Measurements from ENCODE around the gene ARVCF.

The ARVCF gene

DNA sequence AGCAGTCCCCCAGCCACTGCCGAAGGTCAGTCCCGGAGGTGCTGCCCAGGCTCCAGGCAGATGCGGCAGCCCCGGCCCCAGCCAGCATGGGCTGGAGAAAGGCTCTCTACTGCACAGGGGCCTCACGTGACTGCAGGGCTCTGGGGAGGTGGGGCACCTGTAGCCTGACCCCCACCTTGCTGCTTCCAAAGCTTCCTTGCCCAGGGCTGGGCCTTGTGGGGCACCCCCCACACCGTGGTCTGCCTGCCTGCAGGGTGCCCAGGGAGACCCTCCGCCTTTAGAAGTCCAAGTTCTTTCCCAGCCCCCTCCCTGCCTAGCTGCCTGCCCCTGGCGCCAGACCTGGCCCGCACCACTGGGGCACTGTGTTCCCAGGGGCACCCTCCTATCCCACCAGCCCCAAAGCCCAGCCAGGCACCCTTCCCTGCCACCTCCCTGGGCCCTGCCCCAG is 46.6 kb downstream of the ARVCF start:
- TF ChIP-seq, protein P1, sequence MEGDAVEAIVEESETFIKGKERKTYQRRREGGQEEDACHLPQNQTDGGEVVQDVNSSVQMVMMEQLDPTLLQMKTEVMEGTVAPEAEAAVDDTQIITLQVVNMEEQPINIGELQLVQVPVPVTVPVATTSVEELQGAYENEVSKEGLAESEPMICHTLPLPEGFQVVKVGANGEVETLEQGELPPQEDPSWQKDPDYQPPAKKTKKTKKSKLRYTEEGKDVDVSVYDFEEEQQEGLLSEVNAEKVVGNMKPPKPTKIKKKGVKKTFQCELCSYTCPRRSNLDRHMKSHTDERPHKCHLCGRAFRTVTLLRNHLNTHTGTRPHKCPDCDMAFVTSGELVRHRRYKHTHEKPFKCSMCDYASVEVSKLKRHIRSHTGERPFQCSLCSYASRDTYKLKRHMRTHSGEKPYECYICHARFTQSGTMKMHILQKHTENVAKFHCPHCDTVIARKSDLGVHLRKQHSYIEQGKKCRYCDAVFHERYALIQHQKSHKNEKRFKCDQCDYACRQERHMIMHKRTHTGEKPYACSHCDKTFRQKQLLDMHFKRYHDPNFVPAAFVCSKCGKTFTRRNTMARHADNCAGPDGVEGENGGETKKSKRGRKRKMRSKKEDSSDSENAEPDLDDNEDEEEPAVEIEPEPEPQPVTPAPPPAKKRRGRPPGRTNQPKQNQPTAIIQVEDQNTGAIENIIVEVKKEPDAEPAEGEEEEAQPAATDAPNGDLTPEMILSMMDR (IDR thresholded peaks at IDR 0.05; ENCODE audit: extremely low read depth, insufficient read depth, missing control alignments), result no peak
- no peak for DNase-seq (ENCODE audit: low spot score)
- in situ Hi-C loops (cut with MboI; ENCODE audit: low pct_unique_long_range_greater_than_20kb, low sequenced_read_pairs, unreplicated experiment), result loop anchor here (25.0 kb wide), 2 partner anchors 108 to 317 kb away; partner anchors contain the start of genes GNB1L and RTL10

DNA sequence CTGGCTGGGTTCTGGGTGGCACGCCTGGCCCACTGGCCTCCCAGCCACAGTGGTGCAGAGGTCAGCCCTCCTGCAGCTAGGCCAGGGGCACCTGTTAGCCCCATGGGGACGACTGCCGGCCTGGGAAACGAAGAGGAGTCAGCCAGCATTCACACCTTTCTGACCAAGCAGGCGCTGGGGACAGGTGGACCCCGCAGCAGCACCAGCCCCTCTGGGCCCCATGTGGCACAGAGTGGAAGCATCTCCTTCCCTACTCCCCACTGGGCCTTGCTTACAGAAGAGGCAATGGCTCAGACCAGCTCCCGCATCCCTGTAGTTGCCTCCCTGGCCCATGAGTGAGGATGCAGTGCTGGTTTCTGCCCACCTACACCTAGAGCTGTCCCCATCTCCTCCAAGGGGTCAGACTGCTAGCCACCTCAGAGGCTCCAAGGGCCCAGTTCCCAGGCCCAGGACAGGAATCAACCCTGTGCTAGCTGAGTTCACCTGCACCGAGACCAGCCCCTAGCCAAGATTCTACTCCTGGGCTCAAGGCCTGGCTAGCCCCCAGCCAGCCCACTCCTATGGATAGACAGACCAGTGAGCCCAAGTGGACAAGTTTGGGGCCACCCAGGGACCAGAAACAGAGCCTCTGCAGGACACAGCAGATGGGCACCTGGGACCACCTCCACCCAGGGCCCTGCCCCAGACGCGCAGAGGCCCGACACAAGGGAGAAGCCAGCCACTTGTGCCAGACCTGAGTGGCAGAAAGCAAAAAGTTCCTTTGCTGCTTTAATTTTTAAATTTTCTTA is 47.3 kb downstream of the ARVCF start:
- in situ Hi-C loops (cut with MboI; ENCODE audit: low pct_unique_long_range_greater_than_20kb, low sequenced_read_pairs, unreplicated experiment), result loop anchor here (25.0 kb wide), 2 partner anchors 107 to 318 kb away; partner anchors contain the start of genes GNB1L and RTL10
- TF ChIP-seq, protein P1 (IDR thresholded peaks at IDR 0.05; ENCODE audit: extremely low read depth, insufficient read depth, missing control alignments), result no peak
- no peak for DNase-seq (ENCODE audit: low spot score)

DNA sequence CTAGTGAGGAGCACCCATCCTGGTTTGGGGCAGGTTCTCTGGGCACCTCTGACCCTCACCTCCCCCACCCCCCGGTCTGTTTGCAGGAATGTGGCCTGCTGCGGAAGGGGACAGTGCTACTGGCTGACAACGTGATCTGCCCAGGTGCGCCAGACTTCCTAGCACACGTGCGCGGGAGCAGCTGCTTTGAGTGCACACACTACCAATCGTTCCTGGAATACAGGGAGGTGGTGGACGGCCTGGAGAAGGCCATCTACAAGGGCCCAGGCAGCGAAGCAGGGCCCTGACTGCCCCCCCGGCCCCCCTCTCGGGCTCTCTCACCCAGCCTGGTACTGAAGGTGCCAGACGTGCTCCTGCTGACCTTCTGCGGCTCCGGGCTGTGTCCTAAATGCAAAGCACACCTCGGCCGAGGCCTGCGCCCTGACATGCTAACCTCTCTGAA is 48.2 kb downstream of the ARVCF start:
- in situ Hi-C loops (cut with MboI; ENCODE audit: low pct_unique_long_range_greater_than_20kb, low sequenced_read_pairs, unreplicated experiment), result loop anchor here (25.0 kb wide), 2 partner anchors 106 to 319 kb away; partner anchors contain the start of genes GNB1L and RTL10
- TF ChIP-seq, protein P1 (IDR thresholded peaks at IDR 0.05; ENCODE audit: extremely low read depth, insufficient read depth, missing control alignments), result no peak
- DNase-seq (ENCODE audit: low spot score), result no peak

DNA sequence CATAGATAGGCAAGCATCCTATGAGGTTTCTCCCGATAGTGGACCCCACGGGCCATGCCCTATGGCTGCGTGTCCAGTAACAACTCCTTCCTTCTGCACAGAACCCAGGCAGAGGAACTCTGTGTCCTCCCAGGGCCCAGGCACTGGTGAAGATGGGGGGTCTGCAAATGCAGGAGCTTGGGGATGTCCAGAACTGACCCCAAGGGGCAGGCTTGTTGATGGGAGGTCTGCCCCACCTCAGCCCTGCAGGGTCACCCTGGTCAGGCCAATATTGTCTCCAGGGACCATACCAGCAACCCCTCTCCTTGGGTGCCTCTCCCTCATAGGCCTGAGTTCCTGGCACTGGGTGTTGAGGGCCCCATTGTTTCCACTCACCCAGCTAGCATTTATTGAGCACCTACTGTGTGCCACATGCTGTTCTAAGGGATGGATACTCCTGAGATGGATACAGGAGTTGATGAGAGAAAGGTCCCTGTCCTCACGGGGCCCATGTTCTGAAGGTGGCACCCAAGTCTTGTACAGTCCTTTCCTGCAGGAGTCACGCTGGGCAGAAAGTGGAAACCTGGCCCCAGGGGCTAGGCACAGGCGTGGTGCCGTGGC is 48.7 kb downstream of the ARVCF start:
- in situ Hi-C loops (cut with MboI; ENCODE audit: low pct_unique_long_range_greater_than_20kb, low sequenced_read_pairs, unreplicated experiment), result loop anchor here (25.0 kb wide), 2 partner anchors 106 to 319 kb away; partner anchors contain the start of genes GNB1L and RTL10
- TF ChIP-seq, protein P1 (IDR thresholded peaks at IDR 0.05; ENCODE audit: extremely low read depth, insufficient read depth, missing control alignments), result no peak
- DNase-seq (ENCODE audit: low spot score), result no peak

DNA sequence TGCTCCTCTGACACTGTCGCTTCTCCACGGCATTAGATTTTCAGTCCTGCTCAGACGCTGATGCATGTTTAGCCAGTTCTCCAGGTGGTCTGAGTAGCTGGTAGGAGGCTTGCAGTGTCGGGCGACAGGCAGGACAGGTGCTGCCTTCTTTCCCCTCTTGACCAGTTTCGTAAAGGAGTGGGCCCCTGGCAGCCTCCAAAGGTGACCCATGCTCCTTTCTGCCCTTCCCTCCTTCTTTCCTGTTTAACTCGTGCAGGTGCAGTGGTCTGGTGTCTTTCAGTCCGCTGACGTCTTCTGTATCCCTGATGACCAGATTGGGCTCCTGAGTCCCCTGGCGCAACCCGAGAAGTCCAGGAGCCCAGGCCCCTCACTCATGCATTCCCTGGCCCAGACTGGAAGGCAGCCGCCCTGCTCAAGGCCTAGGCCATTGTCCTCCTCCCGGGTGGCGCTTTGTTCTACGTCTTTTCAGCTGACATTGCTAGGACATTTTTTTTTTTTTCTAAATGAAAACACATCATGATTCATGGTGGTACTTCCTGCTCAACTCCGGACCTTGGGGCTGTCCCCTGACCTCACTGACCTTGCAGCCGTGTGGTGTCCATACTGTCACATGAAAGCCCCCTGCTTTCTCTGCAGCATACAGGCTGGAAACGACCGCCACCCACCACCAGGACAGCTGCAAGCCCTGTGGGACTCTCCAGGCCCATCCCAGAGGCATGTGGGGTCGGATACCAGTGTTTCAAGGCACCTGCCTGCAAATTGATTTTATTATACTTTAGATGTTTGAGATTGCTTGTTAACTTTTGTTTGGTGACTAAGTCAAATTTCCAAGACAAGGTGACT is 49.5 kb downstream of the ARVCF start:
- in situ Hi-C loops (cut with MboI; ENCODE audit: low pct_unique_long_range_greater_than_20kb, low sequenced_read_pairs, unreplicated experiment), result loop anchor here (25.0 kb wide), 2 partner anchors 105 to 320 kb away; partner anchors contain the start of genes GNB1L and RTL10
- TF ChIP-seq, protein P1 (IDR thresholded peaks at IDR 0.05; ENCODE audit: extremely low read depth, insufficient read depth, missing control alignments), result no peak
- DNase-seq (ENCODE audit: low spot score), result no peak
